KG1 (cell line): ENCODE results near the gene RPL28.

Experiments
- DNase-seq: peaks from one replicate; lab custom pipeline; 2025; lab: John Stamatoyannopoulos, UW

The RPL28 gene

GRCh38 chr19:55353803-55354697, 31.7 kb upstream of the RPL28 start:
- DNase-seq, result no peak

GRCh38 chr19:55354698-55355212, 31.0 kb upstream of the RPL28 start, which contains the start of gene COX6B2:
Gene COX6B2, minus strand, starts transcription at chr19:55354719. Its CDS starts 198 bp downstream, at chr19:55354521.
- no peak for DNase-seq

GRCh38 chr19:55355213-55355821, 30.4 kb upstream of the RPL28 start:
- no peak for DNase-seq

- DNase-seq, result no peak
Observed at GRCh38 chr19:55358493-55358892, 27.2 kb upstream of the RPL28 start.

- DNase-seq, result no peak
Observed at GRCh38 chr19:55358943-55359908, 26.5 kb upstream of the RPL28 start.

- no peak for DNase-seq
Observed at GRCh38 chr19:55360902-55361301, 24.8 kb upstream of the RPL28 start.

GRCh38 chr19:55362174-55362989, 23.4 kb upstream of the RPL28 start:
- no peak for DNase-seq

GRCh38 chr19:55362990-55363716, 22.6 kb upstream of the RPL28 start, which contains the start of gene GARIN5B:
Gene GARIN5B, minus strand, starts transcription at chr19:55363260. Its CDS starts 194 bp downstream, at chr19:55363066.
- no peak for DNase-seq

GRCh38 chr19:55365245-55365644, 20.5 kb upstream of the RPL28 start:
- no peak for DNase-seq

- no peak for DNase-seq
Observed at GRCh38 chr19:55365964-55366363, 19.8 kb upstream of the RPL28 start.

- no peak for DNase-seq
Observed at GRCh38 chr19:55366790-55367189, 18.9 kb upstream of the RPL28 start.

GRCh38 chr19:55368106-55368505, 17.6 kb upstream of the RPL28 start:
- DNase-seq, result no peak

GRCh38 chr19:55368701-55369563, 16.8 kb upstream of the RPL28 start:
- no peak for DNase-seq

GRCh38 chr19:55369653-55370304, 16.0 kb upstream of the RPL28 start:
- no peak for DNase-seq

- DNase-seq, result no peak
Observed at GRCh38 chr19:55370305-55370988, 15.3 kb upstream of the RPL28 start, which contains the start of gene IL11. Gene IL11, minus strand, starts transcription at chr19:55370463. Its CDS starts 153 bp downstream, at chr19:55370310.

GRCh38 chr19:55372316-55373081, 13.2 kb upstream of the RPL28 start:
- DNase-seq, result no peak

GRCh38 chr19:55373306-55373992, 12.3 kb upstream of the RPL28 start:
- DNase-seq, result no peak
